CD4-positive, alpha-beta T cell treated with Interferon alpha-2 for 1 hour (primary cell): ENCODE results near the gene QKI.

Source experiments
- DNase-seq, 2 donors: peaks; one replicate each; pipeline ENCODE4 v3.0.0-alpha.2; 2020 to 2022

The QKI gene

DNA sequence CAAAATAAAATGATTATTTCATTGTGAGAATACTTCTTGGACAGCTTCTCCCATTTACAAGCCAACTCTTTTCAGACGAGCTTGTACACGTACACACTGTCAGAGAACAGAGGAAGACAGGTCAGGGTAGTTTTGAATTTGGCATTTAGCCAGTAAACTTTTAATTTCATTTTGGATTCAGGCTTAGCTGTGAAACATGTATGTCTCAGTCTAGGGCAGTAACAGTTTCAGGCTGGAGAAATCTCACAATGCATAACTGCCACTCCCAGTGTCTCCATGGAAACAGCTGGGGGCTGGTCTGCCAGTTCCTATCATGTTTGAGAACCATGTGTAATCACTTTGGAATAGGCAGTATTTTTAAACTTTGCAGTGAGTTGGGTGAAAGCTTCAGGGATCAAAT is 22.0 kb upstream of the QKI start:
- DNase-seq, result no peak

DNA sequence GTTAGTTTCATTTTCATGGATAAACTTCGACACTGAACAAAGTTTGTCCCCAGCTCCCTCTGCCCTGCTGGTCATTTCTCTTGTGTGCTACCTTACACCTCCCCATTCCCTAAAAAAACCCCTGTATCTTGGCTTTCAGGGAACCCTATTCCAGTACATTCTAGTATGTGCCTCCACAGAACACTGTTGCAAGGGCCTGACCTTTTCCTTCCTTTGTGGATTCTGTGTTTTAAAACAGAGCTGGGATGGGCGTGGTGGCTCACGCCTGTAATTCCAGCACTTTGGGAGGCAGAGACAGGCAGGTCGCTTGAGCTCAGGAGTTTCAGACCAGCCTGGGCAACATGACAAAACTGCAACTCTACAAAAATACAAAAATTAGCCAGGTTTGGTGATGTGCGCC is 20.6 kb upstream of the QKI start:
- no peak for DNase-seq

DNA sequence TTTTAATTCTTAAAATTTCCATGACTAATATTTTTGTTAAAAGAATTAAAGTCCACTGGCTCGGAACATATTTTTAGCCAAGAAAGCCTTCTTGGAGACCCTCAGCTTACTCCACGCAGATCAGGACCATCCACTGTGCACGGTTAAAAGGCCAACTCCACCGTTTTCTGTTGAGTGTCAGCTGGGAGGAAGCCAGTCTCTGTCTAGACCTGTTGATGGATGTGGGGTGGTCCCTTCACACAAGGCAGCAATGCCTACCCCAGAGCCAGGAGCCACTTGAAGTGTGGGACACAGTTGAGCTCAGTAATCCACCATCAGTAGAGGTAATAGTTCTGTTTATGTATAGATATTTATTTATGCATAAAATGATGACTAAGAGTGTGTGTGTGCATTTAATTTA is 19.9 kb upstream of the QKI start:
- no peak for DNase-seq

DNA sequence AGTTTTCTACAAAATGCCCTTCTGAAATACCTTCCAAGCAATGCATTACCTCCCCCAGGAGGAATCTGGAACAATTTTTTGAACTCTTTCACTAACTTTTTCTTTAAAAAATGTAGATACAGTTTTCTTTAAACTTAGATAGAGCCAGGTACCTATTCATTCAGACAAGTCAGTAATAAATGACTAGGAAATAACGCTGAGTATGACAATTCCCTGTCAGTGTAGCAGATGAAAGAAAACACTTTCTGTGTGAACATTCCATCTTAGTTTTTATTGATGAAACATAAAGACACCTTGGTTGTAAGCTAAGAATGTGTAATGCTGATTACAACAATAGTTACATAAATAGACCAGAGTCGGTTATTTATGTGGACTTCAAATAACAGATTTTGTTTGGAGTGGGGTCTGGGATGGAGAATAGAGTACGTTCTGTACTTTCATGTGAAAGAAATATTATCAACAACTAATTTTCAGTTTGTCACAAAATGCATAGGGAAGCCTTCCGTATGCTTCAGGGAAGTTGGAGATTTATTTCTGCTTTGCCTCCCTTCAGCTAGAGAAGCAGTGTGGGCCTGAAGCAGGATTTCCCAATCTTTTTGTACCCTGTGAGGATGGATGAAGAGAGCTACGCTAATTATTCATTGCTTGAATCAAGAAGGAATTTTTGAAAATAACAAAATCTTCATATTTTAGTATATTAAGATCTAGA is 19.2 kb upstream of the QKI start:
- no peak for DNase-seq

DNA sequence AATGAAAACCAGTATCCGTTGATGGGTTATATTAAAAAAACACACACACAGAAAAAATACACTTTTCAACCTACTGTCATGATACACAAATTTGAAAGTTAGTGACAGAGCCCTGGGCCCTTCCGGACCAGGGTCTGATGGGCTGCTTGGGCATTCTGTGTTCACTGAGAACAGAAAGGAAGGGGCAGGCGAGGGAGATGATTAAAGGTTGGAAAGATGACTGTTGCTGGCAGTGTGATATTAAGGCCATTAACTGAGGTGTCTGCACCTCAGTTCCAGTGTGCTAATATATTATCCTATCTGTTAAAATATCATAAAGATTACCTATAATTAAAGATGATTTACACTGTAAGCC is 18.7 kb upstream of the QKI start:
- DNase-seq, result no peak

DNA sequence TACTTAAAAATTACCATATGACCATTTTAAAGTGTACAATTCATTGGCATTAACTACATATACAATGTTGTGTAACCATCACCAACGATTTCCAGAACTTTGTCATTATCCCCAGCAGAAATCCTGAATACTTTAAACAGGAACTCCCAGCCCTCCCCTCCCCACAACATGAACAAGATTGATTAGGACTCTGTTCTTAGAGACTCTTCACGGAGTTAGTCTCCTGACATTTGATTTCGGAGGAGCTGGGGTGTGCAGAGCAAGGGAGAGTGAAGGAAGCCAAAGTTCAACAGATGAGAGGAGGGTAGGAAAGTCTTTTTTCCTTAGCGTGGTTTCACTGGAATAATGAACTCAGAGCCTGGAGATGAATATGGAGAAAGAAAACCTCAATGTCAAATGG is 17.2 kb upstream of the QKI start:
- DNase-seq, result no peak

DNA sequence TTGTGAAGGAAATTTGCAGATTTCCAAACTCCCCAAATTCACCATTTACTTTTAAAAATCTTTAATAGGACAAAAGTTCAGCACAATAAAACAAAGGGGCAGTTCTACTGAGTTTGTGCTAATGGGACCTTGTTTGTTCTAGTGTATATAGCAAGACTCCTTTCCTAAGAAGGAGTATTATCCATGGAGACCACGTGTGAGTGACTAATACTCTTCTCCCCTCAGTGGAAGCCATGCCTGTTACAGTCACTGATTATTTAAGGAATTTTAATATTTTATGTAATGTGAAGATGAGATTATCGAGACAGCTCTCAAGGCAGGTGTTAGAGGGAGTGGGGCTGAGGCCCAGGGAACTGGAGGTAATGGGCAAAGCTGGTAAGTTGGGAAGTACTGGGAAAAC is 16.4 kb upstream of the QKI start:
- no peak for DNase-seq

DNA sequence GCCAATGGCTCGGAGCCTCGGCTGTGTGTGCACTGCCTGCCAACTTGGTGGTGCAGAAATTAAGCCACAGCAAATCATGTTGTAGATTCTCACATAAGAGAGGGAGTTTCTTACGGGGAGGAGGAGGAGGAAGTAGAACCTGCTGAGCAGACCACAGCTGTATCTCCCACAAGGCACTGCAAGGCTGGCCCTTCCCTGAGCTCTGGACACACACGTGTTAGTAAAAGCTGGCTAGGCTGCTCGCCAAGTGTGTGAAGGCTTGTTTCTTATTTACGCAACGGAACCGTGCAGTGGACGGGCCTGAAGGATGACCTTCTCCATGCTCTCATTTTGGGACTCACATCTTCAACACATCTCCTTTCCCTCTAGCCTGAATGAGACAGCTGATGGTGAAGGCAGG is 15.7 kb upstream of the QKI start:
- DNase-seq, result no peak

DNA sequence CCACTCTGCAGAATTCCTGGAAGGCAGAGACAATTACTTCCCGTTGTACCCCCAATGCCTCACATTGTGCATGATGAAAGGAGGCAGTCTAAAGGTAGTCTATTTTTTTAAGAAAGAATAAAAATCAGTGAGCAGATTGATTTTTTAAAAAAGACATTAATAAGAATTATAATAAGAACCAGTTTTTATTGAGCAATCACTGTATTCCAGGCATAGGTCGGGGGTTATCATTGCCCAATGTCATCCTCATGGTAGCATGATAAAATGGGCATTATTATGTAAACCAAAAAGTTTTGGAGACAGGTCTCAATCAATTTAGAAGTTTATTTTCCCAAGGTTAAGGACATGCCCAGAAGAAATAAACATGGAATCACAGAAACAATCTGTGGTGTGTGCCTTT is 14.0 kb upstream of the QKI start:
- no peak for DNase-seq

DNA sequence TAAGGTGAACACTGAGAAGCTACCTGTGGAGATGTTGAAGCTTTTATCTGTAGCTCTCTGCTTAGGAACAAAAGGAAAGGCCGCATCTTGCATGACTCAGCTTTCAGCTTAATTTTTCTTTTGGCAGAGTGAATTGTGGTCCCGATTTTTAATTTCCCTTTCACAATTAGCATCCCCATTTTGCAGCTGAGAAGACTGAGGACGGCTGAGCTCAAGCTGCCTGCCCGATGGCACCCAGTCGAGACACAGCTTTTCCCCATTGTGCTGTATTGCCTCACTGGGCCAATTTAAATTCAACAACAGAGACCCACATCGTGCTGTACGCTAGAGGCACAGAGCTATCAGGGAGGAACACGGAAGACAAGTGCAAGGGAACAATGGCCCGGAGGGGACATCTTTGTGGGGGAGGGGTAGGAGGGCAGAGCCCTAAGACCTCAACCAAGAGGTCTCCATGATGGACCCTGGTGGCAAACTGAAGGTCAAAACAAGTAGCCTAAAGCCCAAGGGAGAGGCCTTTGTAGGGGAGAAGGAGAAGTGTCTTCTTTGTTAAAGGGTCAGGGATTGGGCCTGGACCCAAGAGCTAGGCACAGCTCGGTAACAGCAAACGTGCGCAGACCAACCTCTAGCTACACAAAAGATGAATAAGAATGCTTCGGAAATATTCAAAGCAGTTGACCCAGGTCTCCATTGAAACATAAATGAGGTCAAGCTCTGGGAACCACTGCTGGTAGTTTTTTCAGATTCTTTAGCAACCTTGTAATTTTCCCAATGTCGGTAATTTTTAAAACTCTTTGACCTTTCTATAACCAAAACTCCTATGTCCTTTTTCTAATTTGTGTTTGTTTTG is 13.3 kb upstream of the QKI start:
- DNase-seq, result no peak

DNA sequence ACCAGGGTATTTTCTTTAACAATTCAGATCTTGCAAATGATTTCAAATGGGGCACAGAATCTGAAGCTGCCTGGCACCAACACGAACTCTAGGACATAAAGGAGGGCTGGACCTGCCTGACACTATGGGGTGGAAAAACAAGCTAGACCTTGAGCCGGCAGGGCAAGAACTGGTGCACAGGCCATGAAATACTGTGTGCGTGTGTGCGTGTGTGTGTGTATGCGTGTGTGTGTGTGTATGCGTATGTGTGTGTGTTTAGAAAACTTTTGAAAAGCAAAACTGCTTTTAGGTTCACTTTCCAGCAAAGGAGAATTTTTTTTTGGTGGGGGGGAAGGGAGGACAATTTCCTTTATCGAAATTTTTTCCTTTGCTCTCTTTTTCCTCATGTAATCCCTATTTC is 11.9 kb upstream of the QKI start:
- no peak for DNase-seq

DNA sequence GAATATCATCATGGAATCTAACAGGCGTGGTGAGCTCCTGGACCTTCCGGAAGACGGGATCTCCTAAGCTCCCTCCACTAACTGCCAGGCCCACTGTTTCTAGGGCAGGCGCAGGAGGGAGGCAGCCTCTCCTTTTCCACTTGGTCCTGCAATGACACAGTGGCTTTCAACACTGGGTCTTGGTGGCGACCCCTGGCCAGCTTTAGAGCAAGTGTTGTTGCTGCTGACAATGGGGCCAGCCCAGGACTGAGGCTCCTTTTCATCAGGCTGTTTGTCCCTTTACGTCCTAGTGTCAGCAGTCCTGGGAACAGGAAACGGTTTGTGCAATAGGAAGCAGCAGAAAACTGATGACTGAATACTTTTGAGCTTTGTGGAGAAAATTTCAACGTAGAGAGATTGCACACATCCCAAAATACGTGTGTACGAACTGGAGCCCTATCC is 9.7 kb upstream of the QKI start:
- peak in 1 of 2 donors; percentile 34 for DNase-seq

DNA sequence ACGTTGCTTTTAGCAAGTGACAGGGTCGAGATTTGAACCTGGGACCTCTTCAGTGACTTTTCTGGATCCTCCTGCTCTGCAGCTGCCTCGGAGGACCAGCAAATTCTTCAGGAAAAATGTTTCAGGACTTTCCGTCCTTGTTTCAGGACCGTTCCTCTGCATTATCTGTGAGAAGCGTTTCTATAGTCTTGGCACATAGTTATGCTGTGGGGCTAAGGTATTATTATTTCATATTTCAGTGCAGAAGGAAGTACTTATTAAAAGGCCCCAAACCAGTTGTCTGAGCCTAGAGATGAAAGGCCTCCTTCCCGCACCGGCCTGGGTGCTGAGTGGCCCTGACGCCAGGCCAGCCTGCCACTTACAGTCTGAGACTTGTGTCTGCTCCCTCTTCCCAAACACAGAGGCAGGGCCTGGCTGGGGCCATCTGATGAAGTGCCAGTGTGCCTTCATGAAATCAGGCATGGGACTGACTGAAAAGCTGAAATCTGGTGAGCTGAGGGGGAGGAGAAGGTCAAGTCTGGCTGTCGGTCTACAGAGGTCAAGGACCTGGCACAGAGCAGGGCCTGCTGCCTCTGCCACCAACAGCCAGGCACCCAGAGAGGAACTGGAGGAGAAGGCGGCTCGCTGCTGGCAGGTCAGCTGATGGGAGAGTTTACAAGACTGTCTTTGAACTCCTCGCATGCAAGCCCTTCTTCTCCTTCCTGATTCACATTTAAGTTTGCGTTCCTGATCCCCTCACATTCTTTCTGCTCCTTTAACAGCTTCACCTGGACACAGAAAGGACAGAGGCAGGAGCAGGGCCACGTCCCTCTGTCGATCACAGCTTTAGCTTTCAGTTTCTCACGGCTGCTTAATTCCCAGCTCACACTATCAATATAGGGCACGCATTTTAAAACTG is 8.9 kb upstream of the QKI start:
- DNase-seq, result peak; percentile 26 to 41

DNA sequence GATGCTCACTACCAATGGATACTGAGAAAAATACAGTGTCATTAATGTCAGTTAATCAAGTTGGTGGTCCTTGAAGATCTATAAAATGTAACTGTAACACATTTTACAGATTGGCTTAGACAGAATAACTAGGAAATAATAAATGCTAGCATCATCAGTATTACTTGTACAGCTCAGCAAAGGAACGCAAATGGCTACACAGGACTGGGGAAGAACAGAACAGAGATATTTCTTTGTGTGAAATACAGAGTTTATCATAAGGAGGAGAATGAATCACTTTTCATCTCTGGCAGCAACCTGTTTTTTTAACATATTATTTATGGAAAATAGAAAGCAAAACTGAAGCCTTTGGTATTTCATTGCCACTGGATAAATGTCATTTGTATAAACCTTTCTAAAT is 8.2 kb upstream of the QKI start:
- no peak for DNase-seq

DNA sequence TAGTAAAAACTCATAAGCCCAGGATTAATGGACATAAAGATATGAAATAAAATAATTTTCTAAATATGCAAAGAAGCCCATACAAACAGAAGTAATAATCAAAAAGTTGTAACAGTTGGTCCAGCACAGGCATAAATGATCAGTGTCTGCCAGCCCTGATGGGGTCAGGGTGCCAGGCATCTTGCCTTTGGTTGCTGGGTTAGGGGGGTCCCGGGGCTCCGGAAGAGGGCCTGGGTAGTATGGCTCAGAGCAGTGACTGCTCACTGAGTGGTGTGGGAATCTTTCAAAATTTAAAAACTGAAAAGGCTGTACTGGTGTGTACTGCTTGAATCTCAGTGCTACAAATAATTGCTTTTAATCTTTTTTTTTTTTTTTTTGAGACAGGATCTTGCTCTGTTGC is 7.7 kb upstream of the QKI start:
- no peak for DNase-seq

DNA sequence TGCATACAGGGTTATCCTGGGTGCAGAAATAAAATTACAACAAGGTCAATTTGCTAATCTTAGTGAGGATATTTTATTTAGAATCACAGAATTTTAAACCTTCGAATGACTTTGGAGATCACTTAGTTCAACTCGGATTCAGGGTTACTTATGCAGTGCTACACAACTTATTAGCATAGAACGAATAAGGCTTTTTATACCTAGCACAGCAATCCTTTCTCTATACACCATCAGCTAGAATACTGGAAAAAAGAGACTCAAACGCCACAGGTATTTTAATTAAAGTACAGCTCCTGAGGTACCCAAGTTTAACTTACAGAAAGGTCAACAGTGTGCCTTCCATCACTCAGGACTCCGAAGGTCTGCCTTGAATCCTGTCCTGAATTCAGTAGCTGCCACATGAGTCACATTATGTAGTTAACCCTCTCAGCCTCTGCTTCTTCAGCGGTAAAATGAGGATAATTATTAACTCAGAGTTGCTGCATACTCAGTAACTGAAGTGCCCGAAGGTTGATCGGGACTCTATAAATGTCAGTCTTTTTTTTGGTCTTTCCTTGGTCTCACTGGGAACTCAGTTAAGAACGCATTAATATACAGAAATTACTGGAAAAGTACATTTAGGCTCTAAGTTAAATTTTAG is 6.0 kb upstream of the QKI start:
- DNase-seq, result no peak

DNA sequence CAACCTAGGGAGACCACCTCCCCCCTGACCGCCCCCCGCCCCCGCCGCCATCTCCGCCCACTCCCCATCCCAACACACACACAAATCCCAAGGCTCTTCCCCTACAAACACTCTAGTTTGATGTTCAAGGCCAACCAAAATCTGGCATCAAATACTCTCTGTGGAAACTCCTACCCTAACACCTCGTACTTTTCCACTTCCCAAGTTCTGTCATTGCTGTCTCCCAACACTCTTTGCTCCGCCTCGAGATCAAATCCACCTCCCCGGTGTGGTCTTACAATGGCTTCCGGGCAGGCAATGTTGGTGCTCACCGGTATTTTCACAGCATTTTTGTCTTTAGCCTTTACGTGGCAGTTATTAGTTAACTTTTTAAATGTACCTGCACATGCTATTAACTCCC is 4.8 kb upstream of the QKI start:
- DNase-seq, result no peak

DNA sequence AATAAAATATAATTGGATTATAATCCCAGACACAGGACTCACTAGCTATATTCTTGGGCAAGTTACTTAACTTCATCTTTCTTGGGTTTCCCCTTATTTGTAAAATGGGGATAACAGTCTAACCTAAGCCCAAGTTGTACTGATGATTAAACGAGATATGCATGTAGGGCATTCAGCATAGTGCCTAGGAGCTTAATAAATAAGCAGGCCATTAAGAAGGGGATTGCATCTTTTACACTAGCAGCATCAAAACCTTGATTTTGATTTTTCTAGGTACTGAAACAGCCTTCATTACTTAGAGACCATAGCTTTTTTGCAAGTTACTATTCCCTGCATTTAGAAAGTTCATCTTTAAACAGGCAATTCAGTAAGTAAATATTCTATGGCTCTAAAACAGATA is 2.2 kb upstream of the QKI start:
- DNase-seq, result no peak

DNA sequence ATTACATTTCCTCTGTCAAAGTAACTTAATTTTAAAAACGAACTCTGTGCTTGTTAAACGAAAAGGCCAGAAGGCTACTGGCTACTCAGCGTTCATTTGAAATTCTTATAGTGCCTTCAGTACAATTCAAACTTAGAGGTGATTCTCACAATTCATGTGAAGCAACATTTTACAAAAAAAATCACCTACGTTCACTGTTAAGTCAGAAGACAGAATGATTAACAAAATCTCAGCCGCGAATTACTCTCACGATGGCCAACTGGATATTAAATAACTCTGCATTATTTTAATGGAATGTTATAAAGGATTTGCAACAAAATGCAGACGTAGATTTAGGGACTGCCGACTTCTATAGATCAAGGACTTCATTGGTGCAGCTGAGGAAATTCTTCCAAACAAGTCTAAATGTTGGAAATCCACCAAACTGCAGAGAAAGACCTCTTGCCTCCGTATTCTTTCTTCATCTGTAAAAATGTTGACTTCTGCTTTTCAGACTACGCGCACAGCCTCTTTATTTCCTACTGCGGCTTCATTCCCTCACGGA is 1.6 kb upstream of the QKI start:
- DNase-seq, result no peak

DNA sequence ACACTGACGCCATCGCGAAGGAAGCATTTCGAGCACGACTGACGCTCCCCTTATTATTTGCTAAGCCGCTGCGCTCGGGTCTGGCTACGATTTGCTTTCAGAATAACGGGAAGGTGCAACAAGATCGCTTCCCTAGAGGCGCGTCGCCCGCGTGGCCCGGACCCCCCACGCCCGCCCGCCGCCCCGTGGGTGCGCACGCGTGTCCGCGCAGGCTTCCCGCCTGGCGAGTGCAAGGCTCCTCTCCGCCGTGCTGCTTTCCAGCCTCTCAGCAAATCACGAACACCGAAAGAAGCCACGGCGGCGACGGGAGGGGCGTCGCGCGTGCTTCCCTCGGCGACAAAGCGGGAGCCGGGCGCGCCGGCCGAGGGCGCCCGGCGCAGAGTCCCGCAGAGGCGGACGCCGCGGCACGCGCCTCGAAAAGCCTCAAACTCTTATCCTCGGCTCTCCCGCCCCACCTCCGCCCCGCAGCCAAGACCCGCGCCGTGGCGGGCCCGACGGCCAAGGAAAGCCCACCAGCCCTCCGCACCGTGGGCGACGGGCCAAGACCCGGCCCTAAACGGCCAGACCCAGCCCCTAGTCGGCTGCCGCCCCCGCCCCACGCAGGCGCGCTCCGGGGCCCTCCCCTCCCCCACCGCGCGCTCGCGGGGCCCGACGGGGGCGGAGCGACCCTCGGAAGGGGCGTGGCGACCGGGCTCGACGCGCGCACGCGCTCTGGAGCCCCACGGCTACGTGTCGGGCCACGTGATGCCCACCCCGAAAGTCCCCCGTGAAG is 987 bp upstream of the QKI start:
- peak; percentile 92 to 94 for DNase-seq

DNA sequence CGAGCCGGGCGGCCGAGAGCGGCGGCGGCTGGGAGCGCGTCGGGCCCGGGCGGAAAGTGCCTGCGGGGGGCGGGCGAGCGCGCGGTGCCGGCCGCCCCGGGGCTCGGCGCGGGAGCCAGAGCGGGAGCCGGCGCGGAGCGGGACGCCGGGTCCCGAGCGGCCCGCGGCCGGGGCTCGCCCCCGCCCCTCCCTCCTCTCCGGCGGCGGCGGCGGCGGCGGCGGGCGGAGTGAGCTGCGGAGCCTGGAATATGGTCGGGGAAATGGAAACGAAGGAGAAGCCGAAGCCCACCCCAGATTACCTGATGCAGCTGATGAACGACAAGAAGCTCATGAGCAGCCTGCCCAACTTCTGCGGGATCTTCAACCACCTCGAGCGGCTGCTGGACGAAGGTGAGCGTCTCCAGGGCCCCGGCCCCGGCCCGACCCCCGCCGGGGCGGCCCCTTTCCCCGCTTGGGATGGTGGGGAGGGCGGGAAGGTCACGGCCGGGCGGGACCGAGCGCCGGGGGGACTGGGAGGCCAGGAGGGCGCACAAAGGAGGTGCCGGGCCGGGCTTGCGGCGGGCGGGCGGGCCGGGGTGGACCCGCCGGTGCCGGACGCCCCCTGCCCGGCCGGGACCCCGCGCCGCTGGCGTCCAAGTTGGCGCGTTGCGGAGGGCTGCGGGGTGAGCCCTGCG is 565 bp downstream of the QKI start:
- DNase-seq, result peak in 1 of 2 donors; percentile 40
